ENCODE measurements around the gene CFL1. TPM values are rescaled to one million over a fixed set of nuclear protein-coding genes. Genes with fewer than 3 reads are reported as not detected.

CFL1 gene
- total RNA-seq, 2 donors from 2014 or later: 1,401 to 1,644 TPM

- Mint-ChIP-seq H3K4me3 (peak overlapping the region; percentile 49), H3K36me3 (no peaks in the 10 kb centered on the region), H3K27me3 (no peaks in the 10 kb centered on the region), H3K4me1 (ENCODE audit: low read depth in 2 of 2) (peaks cover 23 to 26% of the 10 kb centered on the region in 2 donors), H3K27ac (peak overlapping the region; percentile 12 to 33), H3K9me3 (no peaks in the 10 kb centered on the region)
- ATAC-seq (no peak), DNase-seq (ENCODE audit: low spot score) (no peak)
Measured at GRCh38 chr11:65870307-65870658, 12.3 kb upstream of the CFL1 start.

GRCh38 chr11:65869643-65870306 lies 11.8 kb upstream of the CFL1 start:
- H3K36me3 Mint-ChIP-seq: no peaks in the 10 kb centered on the region
- no peaks in the 10 kb centered on the region for H3K27me3 Mint-ChIP-seq
- peak overlapping the region in 1 of 2 donors; percentile 21 for H3K27ac Mint-ChIP-seq
- no peaks in the 10 kb centered on the region for H3K9me3 Mint-ChIP-seq
- peaks cover 23 to 26% of the 10 kb centered on the region in 2 donors for H3K4me1 Mint-ChIP-seq (ENCODE audit: low read depth in 2 of 2)
- peak overlapping the region; percentile 12 for H3K4me3 Mint-ChIP-seq
- no peak for DNase-seq (ENCODE audit: low spot score)
- ATAC-seq: no peak

GRCh38 chr11:65868907-65869306 lies 10.9 kb upstream of the CFL1 start:
- Mint-ChIP-seq H3K27me3 (no peaks in the 10 kb centered on the region), H3K4me1 (ENCODE audit: low read depth in 2 of 2) (peaks cover 23 to 26% of the 10 kb centered on the region in 2 donors), H3K9me3 (no peaks in the 10 kb centered on the region), H3K4me3 (no peak overlapping the region), H3K27ac (no peak overlapping the region), H3K36me3 (no peaks in the 10 kb centered on the region)
- ATAC-seq (no peak), DNase-seq (ENCODE audit: low spot score) (no peak)

GRCh38 chr11:65868076-65868667 lies 10.2 kb upstream of the CFL1 start:
- DNase-seq (ENCODE audit: low spot score) (peak; percentile 35), ATAC-seq (no peak)
- Mint-ChIP-seq H3K4me3 (no peak overlapping the region), H3K27me3 (no peaks in the 10 kb centered on the region), H3K36me3 (no peaks in the 10 kb centered on the region), H3K4me1 (ENCODE audit: low read depth in 2 of 2) (peaks cover 24% of the 10 kb centered on the region in 2 donors), H3K9me3 (no peaks in the 10 kb centered on the region), H3K27ac (no peak overlapping the region)

- Mint-ChIP-seq H3K27me3 (no peaks in the 10 kb centered on the region), H3K27ac (peak overlapping the region in 1 of 2 donors; percentile 58), H3K9me3 (no peaks in the 10 kb centered on the region), H3K36me3 (peaks cover 4% of the 10 kb centered on the region), H3K4me1 (ENCODE audit: low read depth in 2 of 2) (peaks cover 24 to 25% of the 10 kb centered on the region in 2 donors), H3K4me3 (no peak overlapping the region)
- DNase-seq (ENCODE audit: low spot score) (peak; percentile 62), ATAC-seq (no peak)
Measured at GRCh38 chr11:65867284-65868071, 9.5 kb upstream of the CFL1 start.

GRCh38 chr11:65866509-65867283 lies 8.7 kb upstream of the CFL1 start:
- Mint-ChIP-seq H3K36me3 (peaks cover 5% of the 10 kb centered on the region), H3K4me3 (no peak overlapping the region), H3K27ac (peak overlapping the region in 1 of 2 donors; percentile 58), H3K9me3 (no peaks in the 10 kb centered on the region), H3K4me1 (ENCODE audit: low read depth in 2 of 2) (peaks cover 26 to 27% of the 10 kb centered on the region in 2 donors), H3K27me3 (no peaks in the 10 kb centered on the region)
- DNase-seq (ENCODE audit: low spot score) (peak; percentile 47), ATAC-seq (no peak)

- H3K9me3 Mint-ChIP-seq: no peaks in the 10 kb centered on the region
- no peak overlapping the region for H3K4me3 Mint-ChIP-seq
- DNase-seq (ENCODE audit: low spot score): peak; percentile 35
- no peak for ATAC-seq
- H3K36me3 Mint-ChIP-seq: peaks cover 5% of the 10 kb centered on the region
- peaks cover 24 to 29% of the 10 kb centered on the region in 2 donors for H3K4me1 Mint-ChIP-seq (ENCODE audit: low read depth in 2 of 2)
- H3K27ac Mint-ChIP-seq: no peak overlapping the region
- H3K27me3 Mint-ChIP-seq: no peaks in the 10 kb centered on the region
Measured at GRCh38 chr11:65865550-65866172, 7.7 kb upstream of the CFL1 start.

GRCh38 chr11:65864706-65865471 lies 6.9 kb upstream of the CFL1 start:
- ATAC-seq: no peak
- peaks cover 5% of the 10 kb centered on the region for H3K36me3 Mint-ChIP-seq
- peak; percentile 59 for DNase-seq (ENCODE audit: low spot score)
- H3K27me3 Mint-ChIP-seq: no peaks in the 10 kb centered on the region
- H3K4me1 Mint-ChIP-seq (ENCODE audit: low read depth in 2 of 2): peaks cover 21 to 27% of the 10 kb centered on the region in 2 donors
- no peak overlapping the region for H3K4me3 Mint-ChIP-seq
- no peaks in the 10 kb centered on the region for H3K9me3 Mint-ChIP-seq
- H3K27ac Mint-ChIP-seq: no peak overlapping the region

GRCh38 chr11:65863889-65864705 lies 6.1 kb upstream of the CFL1 start:
- no peaks in the 10 kb centered on the region for H3K27me3 Mint-ChIP-seq
- H3K4me3 Mint-ChIP-seq: no peak overlapping the region
- H3K9me3 Mint-ChIP-seq: no peaks in the 10 kb centered on the region
- H3K36me3 Mint-ChIP-seq: peaks cover 5% of the 10 kb centered on the region
- DNase-seq (ENCODE audit: low spot score) (peak; percentile 54), ATAC-seq (no peak)
- peaks cover 21 to 28% of the 10 kb centered on the region in 2 donors for H3K4me1 Mint-ChIP-seq (ENCODE audit: low read depth in 2 of 2)
- no peak overlapping the region for H3K27ac Mint-ChIP-seq

- Mint-ChIP-seq H3K36me3 (peaks cover 5% of the 10 kb centered on the region), H3K4me3 (peak overlapping the region; percentile 44), H3K27ac (peak overlapping the region in 1 of 2 donors; percentile 33), H3K9me3 (no peaks in the 10 kb centered on the region), H3K27me3 (no peaks in the 10 kb centered on the region), H3K4me1 (ENCODE audit: low read depth in 2 of 2) (peaks cover 29 to 36% of the 10 kb centered on the region in 2 donors)
- ATAC-seq: no peak
- peak; percentile 44 for DNase-seq (ENCODE audit: low spot score)
Measured at GRCh38 chr11:65862941-65863888, 5.2 kb upstream of the CFL1 start.

GRCh38 chr11:65862191-65862735 lies 4.3 kb upstream of the CFL1 start:
- Mint-ChIP-seq H3K4me3 (peak overlapping the region; percentile 44), H3K9me3 (no peaks in the 10 kb centered on the region), H3K27ac (peak overlapping the region; percentile 97), H3K27me3 (no peaks in the 10 kb centered on the region), H3K4me1 (ENCODE audit: low read depth in 2 of 2) (peaks cover 30 to 36% of the 10 kb centered on the region in 2 donors), H3K36me3 (peaks cover 5% of the 10 kb centered on the region)
- peak; percentile 58 for DNase-seq (ENCODE audit: low spot score)
- ATAC-seq: no peak
